Measurements from ENCODE around the gene NCKAP5.

- TF ChIP-seq CTCF (IDR thresholded peaks at IDR 0.05; ENCODE audit: low read depth, low read length) = no peak
- TF ChIP-seq POLR2A (IDR thresholded peaks at IDR 0.05; ENCODE audit: extremely low read depth, insufficient read length) = no peak
These were observed 59.6 kb downstream of the NCKAP5 start for GRCh38 chr2:133508546-133509165.

Data from NB4 (cell line).